ENCODE data around the gene GPR152. TPM values are rescaled to one million over a fixed set of nuclear protein-coding genes. Genes with fewer than 3 reads are reported as not detected.

Gene GPR152
- total and polyA plus RNA-seq, 2 donors (not counting 3 experiments of a cell fraction or from before 2014, with no cell fraction given), result not detected

GRCh38 chr11:67464411-67465188, 12.1 kb upstream of the GPR152 start:
- no peaks in the 10 kb centered on the region for H3K36me3 ChIP-seq (ENCODE audit: control insufficient read depth in 2 of 2, extremely low read depth in 1 of 2, insufficient read depth in 2 of 2, low read length in 2 of 2)
- no peaks in the 10 kb centered on the region for H4K20me1 ChIP-seq (replicated peaks; ENCODE audit: control insufficient read depth, extremely low read depth, insufficient read depth, low read length)
- dilution Hi-C loops (cut with MboI; ENCODE audit: extremely low pct_ligation_motif_present, low sequenced_read_pairs), result no loop called here
- peak overlapping the region; percentile 82 for H2AFZ ChIP-seq (ENCODE audit: low read depth, low read length)
- DNase-seq (ENCODE audit: low read depth, low spot score) (peak; percentile 74), FAIRE-seq (peak; percentile 78)
- BruUV-seq (replicated peaks), result TSS peak; percentile 71
- peak overlapping the region; percentile 31 to 64 (median 41) for H3K4me3 ChIP-seq (replicated peaks in 1 of 3; ENCODE audit: insufficient read depth in 1 of 3, low read depth in 1 of 3, low read length in 3 of 3)
- peak overlapping the region; percentile 44 for H3K27ac ChIP-seq (ENCODE audit: insufficient read depth, low read depth, low read length)
- H3K9me1 ChIP-seq (replicated peaks; ENCODE audit: control insufficient read depth, extremely low read depth, insufficient read depth, low read length), result no peaks in the 10 kb centered on the region
- POLR2A ChIA-PET, result no interaction called here
- no peaks in the 10 kb centered on the region for H3K79me2 ChIP-seq (ENCODE audit: control insufficient read depth, insufficient read depth, low read length)
- TF ChIP-seq EZH2 (IDR thresholded peaks at IDR 0.05; ENCODE audit: borderline replicate concordance, low read depth, low read length, severe bottlenecking), result no peak
- TF ChIP-seq POLR2A (IDR thresholded peaks at IDR 0.05; ENCODE audit: low read depth, low read length), result peak; percentile 76
- peak; percentile 87 for TF ChIP-seq POLR2AphosphoS5 (IDR thresholded peaks at IDR 0.05; ENCODE audit: insufficient read depth, low read depth, low read length)
- H3K9ac ChIP-seq (replicated peaks; ENCODE audit: extremely low read depth, insufficient read depth, low read length), result peak overlapping the region; percentile 12
- peaks cover 19% of the 10 kb centered on the region for H3K4me1 ChIP-seq (ENCODE audit: control insufficient read depth, extremely low read depth, insufficient read depth, low read length)
- H3K27me3 ChIP-seq (ENCODE audit: control insufficient read depth in 2 of 2, insufficient read depth in 2 of 2, low read length in 2 of 2), result no peaks in the 10 kb centered on the region
- CTCF ChIA-PET, result interaction anchor here (0.8 kb wide), 1 partner anchor 63 kb away, joined by 4 read pairs; the partner anchor contains the start of gene PPP1CA
- H3K4me2 ChIP-seq (ENCODE audit: insufficient read depth, low read length), result peak overlapping the region; percentile 68
- intact Hi-C loops (cut with micrococcal nuclease), result loop anchor here (1.0 to 5.0 kb wide), 3 partner anchors 21 to 98 kb away; partner anchors contain the start of gene CORO1B
- no peaks in the 10 kb centered on the region for H3K9me3 ChIP-seq (replicated peaks; ENCODE audit: control insufficient read depth, insufficient read depth, low read length)

- Histone ChIP-seq H3K9ac (replicated peaks; ENCODE audit: extremely low read depth, insufficient read depth, low read length) (no peak overlapping the region), H3K4me2 (ENCODE audit: insufficient read depth, low read length) (peak overlapping the region; percentile 26), H3K4me3 (replicated peaks in 1 of 3; ENCODE audit: insufficient read depth in 1 of 3, low read depth in 1 of 3, low read length in 3 of 3) (peak overlapping the region in 2 of 3 experiments; percentile 31 to 64), H3K27me3 (ENCODE audit: control insufficient read depth in 2 of 2, insufficient read depth in 2 of 2, low read length in 2 of 2) (no peaks in the 10 kb centered on the region), H3K9me1 (replicated peaks; ENCODE audit: control insufficient read depth, extremely low read depth, insufficient read depth, low read length) (no peaks in the 10 kb centered on the region), H3K4me1 (ENCODE audit: control insufficient read depth, extremely low read depth, insufficient read depth, low read length) (peaks cover 16% of the 10 kb centered on the region), H3K79me2 (ENCODE audit: control insufficient read depth, insufficient read depth, low read length) (no peaks in the 10 kb centered on the region), H3K27ac (ENCODE audit: insufficient read depth, low read depth, low read length) (peak overlapping the region; percentile 44), H2AFZ (ENCODE audit: low read depth, low read length) (peak overlapping the region; percentile 79), H4K20me1 (replicated peaks; ENCODE audit: control insufficient read depth, extremely low read depth, insufficient read depth, low read length) (no peaks in the 10 kb centered on the region), H3K36me3 (ENCODE audit: control insufficient read depth in 2 of 2, extremely low read depth in 1 of 2, insufficient read depth in 2 of 2, low read length in 2 of 2) (no peaks in the 10 kb centered on the region), H3K9me3 (replicated peaks; ENCODE audit: control insufficient read depth, insufficient read depth, low read length) (no peaks in the 10 kb centered on the region)
- BruUV-seq (replicated peaks), result TSS peak; percentile 16
- intact Hi-C loops (cut with micrococcal nuclease) (loop anchor here (1.0 to 2.0 kb wide), 2 partner anchors 21 to 43 kb away; partner anchors contain the start of gene CORO1B), dilution Hi-C loops (cut with MboI; ENCODE audit: extremely low pct_ligation_motif_present, low sequenced_read_pairs) (no loop called here)
- POLR2A ChIA-PET, result interaction anchor here (1.1 kb wide), 1 partner anchor 14 kb away, joined by 3 read pairs; no protein-coding TSS in a partner anchor
- peak; percentile 63 for FAIRE-seq
- no peak for DNase-seq (ENCODE audit: low read depth, low spot score)
- no peak for TF ChIP-seq CTCF (IDR thresholded peaks at IDR 0.05; ENCODE audit: extremely low read depth in 1 of 2, insufficient read depth in 1 of 2, low read depth in 1 of 2, low read length in 2 of 2)
- peak; percentile 16 for TF ChIP-seq FOS (IDR thresholded peaks at IDR 0.05; ENCODE audit: borderline replicate concordance, insufficient read depth, low read length)
- CTCF ChIA-PET, result interaction anchor here (1.0 kb wide), 1 partner anchor 17 kb away, joined by 3 read pairs; no protein-coding TSS in a partner anchor
These were observed 11.3 kb upstream of the GPR152 start for GRCh38 chr11:67463680-67464410.

Measured in endothelial cell of umbilical vein (primary cell).